Stimulated activated CD4-positive, alpha-beta T cell treated with anti-CD3 and anti-CD28 coated beads, Interleukin-2, amount 100 ng/mL, for 48 hours (primary cell): ENCODE results near the gene ZNF586.
A peak's percentile ranks its signal among the peaks of the same experiment; 100 is the strongest.
"Not testable (repeated sequence)": the region's sequence is repeated elsewhere in the genome, so short reads cannot be mapped to it uniquely, and the experiment has no call there.

Experiments
- DNase-seq, 2 donors: peaks; one replicate each; pipeline ENCODE4 v3.0.0-alpha.2; 2020

Gene ZNF586

GRCh38 chr19:57800696-57801095, 31.2 kb downstream of the ZNF586 start:
- no peak for DNase-seq

GRCh38 chr19:57802269-57802668, 32.8 kb downstream of the ZNF586 start:
- no peak for DNase-seq

DNA sequence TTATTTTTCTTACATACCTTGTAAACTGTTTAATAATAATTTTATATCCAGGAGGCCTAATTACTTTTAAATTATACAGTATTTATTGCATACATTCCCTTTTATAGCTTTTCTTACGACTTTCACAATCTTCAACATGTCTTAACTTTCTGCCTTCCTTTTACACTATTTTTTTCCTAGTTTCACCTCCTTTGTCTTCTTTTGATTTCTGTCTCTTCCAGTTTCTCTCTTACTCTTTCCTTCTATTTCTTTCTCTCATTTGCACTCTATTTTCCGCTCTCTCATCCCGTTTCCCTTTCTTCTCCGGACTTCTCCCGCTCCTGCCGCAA, 33.8 kb downstream of the ZNF586 start:
- no peak for DNase-seq

DNA sequence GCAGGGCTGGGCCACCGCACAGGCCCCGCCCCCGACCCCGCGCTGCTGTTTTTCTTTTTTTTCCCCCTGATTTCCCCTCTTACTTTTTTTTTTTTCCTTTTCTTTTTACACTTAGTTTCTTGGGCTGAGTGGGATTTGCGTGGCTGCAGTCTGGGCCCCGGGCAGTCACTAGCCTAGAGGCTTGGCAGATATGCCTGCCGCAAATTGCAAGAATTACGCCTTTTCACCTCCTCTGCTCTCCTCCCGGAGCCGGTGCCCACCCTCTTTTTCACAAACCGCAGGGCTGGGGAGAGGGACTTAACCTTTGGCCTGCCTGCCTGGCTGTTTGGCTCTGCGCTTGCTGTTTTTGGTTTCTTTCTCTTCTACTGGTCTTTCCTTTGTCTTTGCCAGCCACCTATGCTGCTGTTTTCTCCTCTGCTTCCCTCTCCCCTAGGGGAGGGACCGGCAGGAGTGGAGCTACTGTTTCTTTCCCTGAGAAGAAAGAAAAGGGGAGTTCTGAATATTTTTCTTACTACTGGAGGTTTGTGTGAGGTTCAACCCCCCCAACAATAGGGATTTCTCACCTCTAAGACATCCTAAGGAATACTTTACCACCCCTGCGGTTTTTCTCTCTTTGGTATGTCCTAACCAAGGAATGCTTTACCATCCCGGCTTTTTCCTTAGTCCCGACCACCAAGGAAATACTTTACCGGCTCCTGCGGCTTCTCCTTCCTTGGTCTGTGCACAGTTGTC, 34.3 kb downstream of the ZNF586 start:
- DNase-seq = no peak

GRCh38 chr19:57807541-57807940, 38.1 kb downstream of the ZNF586 start:
- no peak for DNase-seq

GRCh38 chr19:57810410-57811295, 41.2 kb downstream of the ZNF586 start:
- not testable (repeated sequence) for DNase-seq

- no peak for DNase-seq
Measured at GRCh38 chr19:57812226-57812625, 42.8 kb downstream of the ZNF586 start.

- DNase-seq = not testable (repeated sequence)
Measured at GRCh38 chr19:57812975-57813820, 43.7 kb downstream of the ZNF586 start.

DNA sequence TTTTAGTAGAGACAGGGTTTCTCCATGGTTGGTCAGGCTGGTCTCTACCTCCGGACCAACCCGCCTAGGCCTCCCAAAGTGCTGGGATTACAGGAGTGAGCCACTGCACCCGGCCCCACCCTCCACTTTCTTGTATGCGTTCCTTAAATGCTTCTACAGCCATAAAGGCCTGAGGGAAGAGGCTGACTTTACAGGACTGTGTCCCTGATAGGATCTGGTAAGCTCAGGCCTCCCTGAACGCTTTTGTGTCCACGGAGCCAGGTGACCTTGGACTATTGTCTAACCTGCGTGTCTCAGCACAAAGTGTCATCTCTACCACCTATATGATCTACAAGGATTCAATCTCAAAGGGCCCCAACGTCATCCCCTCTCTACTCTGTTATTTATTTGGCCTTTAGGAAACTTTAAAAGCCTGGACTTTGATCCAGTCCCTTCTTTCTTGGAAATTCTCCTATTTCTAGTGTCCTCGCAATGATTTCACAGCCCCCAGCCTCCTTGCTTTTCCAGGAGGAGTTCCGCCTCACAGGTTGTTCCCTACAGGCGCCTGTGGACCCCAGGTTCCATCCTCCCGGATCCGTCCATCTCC, 44.5 kb downstream of the ZNF586 start:
- DNase-seq = no peak

DNA sequence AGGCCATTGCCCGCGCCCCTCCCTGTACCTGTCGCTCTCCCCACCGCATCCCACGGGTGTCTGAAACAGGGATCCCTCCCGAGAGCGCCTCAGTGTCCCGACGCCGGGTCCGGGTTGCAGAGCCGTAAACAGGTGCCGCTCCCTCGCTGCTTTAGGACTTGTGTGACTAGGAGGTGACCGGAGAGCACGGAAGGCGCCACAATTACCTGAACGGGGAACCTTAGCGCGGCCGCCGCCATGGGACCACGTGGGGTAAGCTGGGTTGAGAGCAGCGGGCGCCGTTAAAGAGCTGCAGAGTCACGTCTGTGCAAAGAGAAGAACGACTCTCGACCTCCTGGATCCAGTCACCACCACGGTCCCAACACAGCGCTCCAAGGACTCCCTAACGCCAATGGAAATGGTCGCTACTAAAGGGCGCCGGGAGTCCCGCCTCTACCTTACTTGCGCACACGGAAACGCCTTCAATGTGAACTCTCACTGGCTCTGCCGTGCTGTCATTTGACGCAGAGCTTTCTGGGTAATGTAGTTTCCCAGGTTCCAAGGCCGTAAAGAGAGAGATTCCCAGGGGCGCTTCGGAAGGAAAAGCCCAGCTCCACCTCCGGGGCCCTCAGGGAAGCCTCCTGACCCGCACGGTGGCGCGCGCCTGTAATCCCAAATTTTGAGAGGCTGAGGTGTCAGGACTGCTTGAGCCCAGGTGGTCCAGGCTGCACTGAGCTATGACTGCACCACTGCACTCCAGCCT, 45.2 kb downstream of the ZNF586 start, which contains the start of gene ZNF552:
Gene ZNF552 (minus strand): TSS at position 409 of the 742 bp plus-strand sequence. CDS start 170 bp downstream, at position 239.
- DNase-seq = peak; percentile 58 to 59

GRCh38 chr19:57815247-57816075, 46.0 kb downstream of the ZNF586 start:
- no peak for DNase-seq

- no peak for DNase-seq
Measured at GRCh38 chr19:57816652-57817051, 47.2 kb downstream of the ZNF586 start.

DNA sequence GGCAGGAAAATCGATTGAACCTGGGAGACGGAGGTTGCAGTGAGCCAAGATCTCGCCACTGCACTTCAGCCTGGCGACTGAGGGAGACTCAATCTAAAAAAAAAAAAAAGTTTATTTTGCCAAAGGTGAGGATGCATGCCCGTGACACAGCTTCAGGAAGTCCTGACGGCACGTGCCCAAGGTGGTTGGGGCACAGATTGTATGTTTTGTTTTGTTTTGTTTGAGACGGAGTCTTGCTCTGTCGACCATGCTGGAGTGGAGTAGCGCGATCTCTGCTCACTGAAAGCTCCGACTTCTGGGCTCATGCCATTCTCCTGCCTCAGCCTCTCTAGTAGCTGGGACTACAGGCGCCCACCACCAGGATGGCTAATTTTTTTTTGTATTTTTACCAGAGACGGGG, 48.5 kb downstream of the ZNF586 start:
- no peak for DNase-seq

DNA sequence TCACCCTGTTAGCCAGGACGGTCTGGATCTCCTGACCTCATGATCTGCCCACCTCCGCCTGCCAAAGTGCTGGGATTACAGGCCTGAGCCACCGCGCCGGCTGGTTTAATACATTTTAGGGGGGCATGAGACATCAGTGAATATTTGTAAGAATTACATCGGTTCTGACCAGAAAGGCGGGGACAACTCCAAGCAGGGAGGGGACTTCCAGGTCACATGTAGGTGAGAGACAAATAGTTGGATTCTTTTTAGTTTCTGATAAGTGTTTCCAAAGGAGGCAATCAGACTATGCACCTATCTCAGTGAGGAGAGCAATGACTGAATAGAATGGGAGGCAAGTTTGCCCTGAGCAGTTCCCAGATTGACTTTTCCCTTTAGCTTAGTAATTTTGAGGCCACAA, 48.9 kb downstream of the ZNF586 start:
- DNase-seq = no peak

DNA sequence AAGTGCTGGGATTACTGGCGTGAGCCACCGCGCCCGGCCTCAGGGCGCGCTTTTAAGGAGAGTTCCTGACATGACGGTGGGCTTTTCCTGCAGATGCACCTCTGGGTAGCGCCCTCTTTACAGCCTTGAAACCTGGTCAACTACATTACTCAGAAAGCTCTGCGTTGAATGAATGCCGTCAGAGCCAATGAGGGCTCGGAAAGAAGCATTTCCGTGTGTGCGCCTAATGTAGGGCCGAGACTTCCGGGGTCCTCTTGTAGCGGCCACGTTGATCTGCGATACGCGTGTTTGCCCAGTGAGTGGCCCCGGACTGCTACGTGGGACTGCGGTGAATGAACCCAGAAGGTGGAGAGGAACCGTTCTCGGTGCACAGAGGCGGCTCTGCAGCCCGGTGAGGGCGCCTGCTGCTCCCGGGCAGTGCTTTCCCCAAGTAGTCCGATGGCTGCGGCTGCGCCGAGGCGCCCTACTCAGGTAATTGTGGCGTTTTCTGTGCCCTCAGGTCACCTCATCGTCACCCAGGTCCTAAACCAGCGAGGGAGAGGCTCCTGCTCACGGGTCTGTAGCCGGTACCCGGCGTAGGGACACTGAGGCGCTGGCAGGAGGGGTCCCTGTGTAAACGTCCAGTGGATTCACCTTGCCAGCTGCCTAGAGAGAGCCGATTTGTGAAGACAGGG, 50.1 kb downstream of the ZNF586 start:
- peak; percentile 61 to 67 for DNase-seq

DNA sequence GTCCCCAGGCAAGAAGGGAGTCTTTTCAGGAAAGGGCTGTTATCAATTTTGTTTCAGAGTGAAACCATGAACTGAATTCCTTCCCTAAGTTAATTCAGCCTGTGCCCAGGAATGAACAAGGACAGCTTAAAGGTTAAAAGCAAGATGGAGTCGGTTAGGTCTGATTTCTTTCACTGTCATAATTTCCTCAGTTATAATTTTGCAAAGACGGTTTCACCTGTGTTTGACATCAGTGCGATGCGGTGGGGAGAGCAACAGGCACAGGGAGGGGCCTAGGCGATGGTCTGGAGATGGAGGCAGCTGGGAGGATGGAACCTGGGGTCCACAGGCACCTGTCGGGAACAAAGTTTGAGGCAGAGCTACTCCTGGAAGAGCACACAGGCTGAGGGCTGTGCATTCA, 51.1 kb downstream of the ZNF586 start:
- no peak for DNase-seq

GRCh38 chr19:57821095-57821494, 51.6 kb downstream of the ZNF586 start:
- DNase-seq = not testable (repeated sequence)

DNA sequence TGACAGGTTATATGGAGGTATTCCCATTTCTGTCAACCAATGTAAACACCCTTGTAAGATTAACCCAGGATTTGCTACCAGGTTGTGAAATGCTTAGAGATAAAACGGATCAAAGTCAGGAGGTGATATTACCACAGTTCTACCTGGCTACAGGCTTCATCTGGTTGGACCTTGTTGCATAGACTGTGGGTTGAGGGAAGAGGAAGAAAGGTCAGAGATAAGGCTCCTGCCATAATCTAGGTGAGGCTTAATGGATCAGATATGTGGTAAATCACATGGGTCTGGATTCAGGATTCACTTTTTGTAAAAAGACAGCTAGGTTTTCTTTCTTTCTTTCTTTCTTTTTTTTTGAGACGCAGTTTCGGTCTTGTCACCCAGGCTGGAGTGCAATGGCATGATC, 52.0 kb downstream of the ZNF586 start:
- not testable (repeated sequence) for DNase-seq

DNA sequence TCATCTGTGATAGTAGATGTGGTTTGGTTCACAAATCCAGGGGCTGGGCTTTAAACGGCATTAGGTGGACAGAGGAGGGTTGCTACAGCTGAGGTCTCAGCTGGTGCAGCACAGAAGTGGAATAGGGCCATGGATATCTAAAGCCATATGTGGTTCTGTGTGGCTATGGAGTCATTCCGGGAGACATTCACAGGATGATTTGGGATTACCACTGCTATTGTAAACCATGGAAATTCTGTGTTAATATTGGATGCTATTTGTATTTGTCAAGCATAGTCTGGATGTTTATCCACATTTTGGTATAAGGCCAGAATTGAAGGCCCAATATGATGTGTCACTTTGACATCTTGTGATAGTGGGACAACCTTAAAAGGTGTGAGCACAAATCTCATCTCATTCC, 53.7 kb downstream of the ZNF586 start:
- DNase-seq = not testable (repeated sequence)

DNA sequence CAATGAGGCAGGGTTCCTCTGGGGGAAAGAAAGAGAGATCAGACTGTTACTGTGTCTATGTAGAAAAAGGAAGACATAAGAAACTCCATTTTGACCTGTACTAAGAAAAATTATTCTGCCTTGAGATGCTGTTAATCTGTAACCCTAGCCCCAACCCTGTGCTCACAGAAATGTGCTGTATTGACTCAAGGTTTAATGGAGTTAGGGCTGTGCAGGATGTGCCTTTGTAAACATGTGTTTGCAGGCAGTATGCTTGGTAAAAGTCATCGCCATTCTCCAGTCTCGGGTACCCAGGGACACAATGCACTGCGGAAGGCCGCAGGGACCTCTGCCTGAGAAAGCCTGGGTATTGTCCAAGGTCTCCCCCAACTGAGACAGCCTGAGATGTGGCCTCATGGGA, 54.1 kb downstream of the ZNF586 start:
- not testable (repeated sequence) for DNase-seq
